MCF 10A (cell line): Measurements from ENCODE around the gene COG7. TPM values are rescaled to one million over a fixed set of nuclear protein-coding genes. Genes with fewer than 3 reads are reported as not detected.
"Not testable (repeated sequence)": the region's sequence is repeated elsewhere in the genome, so short reads cannot be mapped to it uniquely, and the experiment has no call there.

Experiments used
- BruUV-seq: library from RNA; stranded (reverse); fragments of 400-500 nt; replicated peaks from 2 replicates; lab custom pipeline; 2021; lab: Mats Ljungman, UMichigan
- CTCF ChIA-PET: fragments of 300-600 bp; sonication (Branson Sonifier 250); formaldehyde crosslinking; extraction: SDS; loops from one replicate; lab custom pipeline; 2021; ENCODE audit warnings: antibody characterized with exemption, inconsistent platforms; lab: Yijun Ruan, JAX
- POLR2A ChIA-PET: fragments of 300-600, 350-650 bp; sonication (Branson Sonifier 250); formaldehyde crosslinking; extraction: SDS; loops from one replicate; lab custom pipeline; 2020; ENCODE audit warnings: antibody characterized with exemption, inconsistent platforms; lab: Yijun Ruan, JAX
- DNase-seq: peaks from one replicate; pipeline ENCODE4 v3.0.0-alpha.2; 2018; ENCODE audit not compliant: unreplicated experiment
- H3K27ac Mint-ChIP-seq: one replicate; pipeline ENCODE4 v1.8.0; 2022; ENCODE audit warnings: mild to moderate bottlenecking, low read depth, mixed read lengths; ENCODE audit not compliant: unreplicated experiment
- H3K27me3 Mint-ChIP-seq: one replicate; pipeline ENCODE4 v1.8.0; 2022; ENCODE audit warnings: mixed read lengths; ENCODE audit not compliant: insufficient read depth, unreplicated experiment
- H3K36me3 Mint-ChIP-seq: one replicate; pipeline ENCODE4 v1.8.0; 2022; ENCODE audit warnings: mild to moderate bottlenecking, moderate library complexity, mixed read lengths; ENCODE audit not compliant: insufficient read depth, unreplicated experiment
- H3K4me1 Mint-ChIP-seq: one replicate; pipeline ENCODE4 v1.8.0; 2022; ENCODE audit warnings: mixed read lengths; ENCODE audit not compliant: insufficient read depth, unreplicated experiment
- H3K4me3 Mint-ChIP-seq: one replicate; pipeline ENCODE4 v1.8.0; 2022; ENCODE audit warnings: mild to moderate bottlenecking, moderate library complexity, mixed read lengths; ENCODE audit not compliant: unreplicated experiment
- H3K9me3 Mint-ChIP-seq: one replicate; pipeline ENCODE4 v1.8.0; 2022; ENCODE audit warnings: mixed read lengths; ENCODE audit not compliant: unreplicated experiment
- intact Hi-C: fragments of 100-400 bp; cut with micrococcal nuclease; formaldehyde crosslinking; loops from 2 replicates; pipeline ENCODE4 v1.14.1; 2022
- total RNA-seq: library from RNA; stranded (reverse); gene quantifications from 2 replicates; pipeline ENCODE4 v1.2.3, GENCODE V29; 2022
- TF ChIP-seq, protein P1 (sequence below): fragments of 200-600 bp; IDR thresholded peaks from one replicate; pipeline ENCODE4 v1.8.0; 2022; ENCODE audit warnings: antibody characterized with exemption, mild to moderate bottlenecking; ENCODE audit not compliant: unreplicated experiment

The COG7 gene
- total RNA-seq, 1 experiment from 2014 or later = 10.0 TPM

DNA sequence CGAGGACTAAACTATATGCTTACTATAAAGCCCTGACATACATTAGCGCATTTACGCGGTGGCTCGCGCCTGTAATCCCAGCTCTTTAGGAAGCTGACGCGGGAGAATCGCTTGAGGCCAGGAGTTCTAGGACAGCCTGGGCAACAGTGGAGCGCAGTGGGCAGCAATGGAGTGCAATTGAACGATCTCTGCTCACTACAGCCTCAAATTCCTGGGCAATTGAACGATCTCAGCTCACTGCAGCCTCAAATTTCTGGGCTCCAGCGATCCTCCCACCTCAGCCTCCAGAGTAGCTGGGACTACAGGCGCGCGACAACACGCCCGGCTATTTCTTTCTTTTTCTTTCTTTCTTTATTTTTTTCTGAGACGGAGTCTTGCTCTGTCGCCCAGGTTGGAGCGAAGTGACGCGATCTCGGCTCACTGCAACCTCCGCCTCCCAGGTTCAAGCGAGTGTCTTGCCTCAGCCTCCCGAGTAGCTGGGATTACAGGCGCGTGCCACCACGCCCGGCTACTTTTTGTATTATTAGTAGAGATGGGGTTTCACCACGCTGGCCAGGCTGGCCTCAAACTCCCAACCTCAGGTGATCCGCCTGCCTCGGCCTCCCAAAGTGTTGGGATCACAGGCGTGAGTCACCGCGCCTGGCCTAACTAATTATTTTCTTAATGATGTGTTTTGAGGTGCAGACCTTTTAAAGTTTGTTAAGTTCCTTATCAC lies 506 bp upstream of the COG7 start:
- intact Hi-C loops = loop anchor here (2.0 kb wide), 2 partner anchors 51 to 103 kb away; partner anchors contain the start of genes EARS2 and UBFD1
- TF ChIP-seq, protein P1, sequence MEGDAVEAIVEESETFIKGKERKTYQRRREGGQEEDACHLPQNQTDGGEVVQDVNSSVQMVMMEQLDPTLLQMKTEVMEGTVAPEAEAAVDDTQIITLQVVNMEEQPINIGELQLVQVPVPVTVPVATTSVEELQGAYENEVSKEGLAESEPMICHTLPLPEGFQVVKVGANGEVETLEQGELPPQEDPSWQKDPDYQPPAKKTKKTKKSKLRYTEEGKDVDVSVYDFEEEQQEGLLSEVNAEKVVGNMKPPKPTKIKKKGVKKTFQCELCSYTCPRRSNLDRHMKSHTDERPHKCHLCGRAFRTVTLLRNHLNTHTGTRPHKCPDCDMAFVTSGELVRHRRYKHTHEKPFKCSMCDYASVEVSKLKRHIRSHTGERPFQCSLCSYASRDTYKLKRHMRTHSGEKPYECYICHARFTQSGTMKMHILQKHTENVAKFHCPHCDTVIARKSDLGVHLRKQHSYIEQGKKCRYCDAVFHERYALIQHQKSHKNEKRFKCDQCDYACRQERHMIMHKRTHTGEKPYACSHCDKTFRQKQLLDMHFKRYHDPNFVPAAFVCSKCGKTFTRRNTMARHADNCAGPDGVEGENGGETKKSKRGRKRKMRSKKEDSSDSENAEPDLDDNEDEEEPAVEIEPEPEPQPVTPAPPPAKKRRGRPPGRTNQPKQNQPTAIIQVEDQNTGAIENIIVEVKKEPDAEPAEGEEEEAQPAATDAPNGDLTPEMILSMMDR = no peak
- H3K27ac Mint-ChIP-seq = peak overlapping the region; percentile 89
- H3K4me3 Mint-ChIP-seq = peak overlapping the region; percentile 90
- H3K9me3 Mint-ChIP-seq = no peaks in the 10 kb centered on the region
- no TSS peak for BruUV-seq
- no peak for DNase-seq
- ChIA-PET CTCF (interaction anchor here (0.5 to 4.3 kb wide), 7 partner anchors 10 to 255 kb away, joined by 3 to 36 read pairs (median 3); no protein-coding TSS in a partner anchor), POLR2A (interaction anchor here (0.7 to 2.6 kb wide), 11 partner anchors 8 to 173 kb away, joined by 3 to 8 read pairs (median 5); partner anchors contain the start of gene GGA2)
- H3K36me3 Mint-ChIP-seq = peaks cover 4% of the 10 kb centered on the region
- H3K4me1 Mint-ChIP-seq = peaks cover 12% of the 10 kb centered on the region
- no peaks in the 10 kb centered on the region for H3K27me3 Mint-ChIP-seq

GRCh38 chr16:23452221-23452571 lies 793 bp downstream of the COG7 start:
- intact Hi-C loops = loop anchor here (2.0 kb wide), 2 partner anchors 53 to 105 kb away; partner anchors contain the start of genes EARS2 and UBFD1
- BruUV-seq = no TSS peak
- Mint-ChIP-seq H3K4me3 (peak overlapping the region; percentile 90), H3K36me3 (peaks cover 8% of the 10 kb centered on the region), H3K9me3 (no peaks in the 10 kb centered on the region), H3K27ac (peak overlapping the region; percentile 89), H3K4me1 (peaks cover 14% of the 10 kb centered on the region), H3K27me3 (no peaks in the 10 kb centered on the region)
- no peak for DNase-seq
- TF ChIP-seq, protein P1 = no peak
- CTCF ChIA-PET = interaction anchor here (0.6 to 4.3 kb wide), 5 partner anchors 17 to 307 kb away, joined by 3 to 36 read pairs (median 4); no protein-coding TSS in a partner anchor
- POLR2A ChIA-PET = interaction anchor here (1.0 to 2.6 kb wide), 5 partner anchors 28 to 172 kb away, joined by 4 to 8 read pairs (median 5); partner anchors contain the start of gene GGA2

DNA sequence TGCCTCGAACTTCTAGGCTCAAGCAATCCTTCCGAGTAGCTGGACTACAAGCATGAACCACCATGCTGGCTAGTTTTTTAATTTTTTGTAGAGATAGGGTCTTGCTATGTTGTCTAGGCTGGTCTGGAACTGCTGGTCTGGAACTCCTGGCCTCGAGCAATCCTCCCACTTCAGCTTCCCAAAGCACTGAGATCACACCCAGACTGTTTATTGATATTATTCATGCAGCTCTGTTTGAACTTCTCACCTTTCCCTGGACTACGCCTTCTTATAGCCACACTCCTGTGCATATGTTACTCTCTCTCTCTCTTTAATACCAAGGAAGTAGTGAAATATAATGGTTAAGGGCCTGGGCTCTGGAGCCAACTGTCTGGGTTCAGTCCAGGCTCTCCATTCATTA lies 4.6 kb downstream of the COG7 start:
- no peak for DNase-seq
- no peak overlapping the region for H3K4me3 Mint-ChIP-seq
- peaks cover 14% of the 10 kb centered on the region for H3K4me1 Mint-ChIP-seq
- intact Hi-C loops = no loop called here
- peaks cover 33% of the 10 kb centered on the region for H3K36me3 Mint-ChIP-seq
- H3K27ac Mint-ChIP-seq = no peak overlapping the region
- H3K27me3 Mint-ChIP-seq = no peaks in the 10 kb centered on the region
- TF ChIP-seq, protein P1 = no peak
- H3K9me3 Mint-ChIP-seq = no peaks in the 10 kb centered on the region
- POLR2A ChIA-PET = no interaction called here
- no TSS peak for BruUV-seq
- CTCF ChIA-PET = interaction anchor here (0.5 to 8.2 kb wide), 3 partner anchors 13 to 266 kb away, joined by 3 to 82 read pairs (median 4); no protein-coding TSS in a partner anchor

GRCh38 chr16:23437542-23437941 lies 15.4 kb downstream of the COG7 start:
- peaks cover 74% of the 10 kb centered on the region for H3K36me3 Mint-ChIP-seq
- not testable (repeated sequence) for H3K27ac Mint-ChIP-seq, BruUV-seq, H3K4me1 Mint-ChIP-seq, H3K27me3 Mint-ChIP-seq, H3K4me3 Mint-ChIP-seq, H3K9me3 Mint-ChIP-seq, DNase-seq
- CTCF ChIA-PET = interaction anchor here (0.6 to 6.9 kb wide), 9 partner anchors 8 to 1881 kb away, joined by 3 to 516 read pairs (median 36); partner anchors contain the start of genes COG7 and SCNN1G
- POLR2A ChIA-PET = interaction anchor here (1.0 kb wide), 2 partner anchors 221 to 266 kb away, joined by 3 to 4 read pairs; no protein-coding TSS in a partner anchor
- intact Hi-C loops = loop anchor here (10.0 kb wide), 1 partner anchor 143 kb away; no protein-coding TSS in a partner anchor
